ENCODE results near the gene ADAM11.
A peak's percentile ranks its signal among the peaks of the same experiment; 100 is the strongest.

ADAM11 gene

GRCh38 chr17:44733753-44734152 lies 25.0 kb upstream of the ADAM11 start:
- Histone ChIP-seq H3K9ac (ENCODE audit: low read length) (no peak overlapping the region), H2BK120ac (ENCODE audit: insufficient read depth, low read length, poor library complexity) (no peak overlapping the region), H3K79me2 (ENCODE audit: control insufficient read depth, insufficient read depth, low read length, poor library complexity) (no peaks in the 10 kb centered on the region), H3K9me3 (ENCODE audit: insufficient read depth, low read depth, low read length) (no peaks in the 10 kb centered on the region), H4K12ac (ENCODE audit: low read depth, low read length) (no peak overlapping the region), H4K91ac (ENCODE audit: low read depth, low read length) (no peak overlapping the region), H3K18ac (ENCODE audit: low read length) (no peak overlapping the region), H3K23ac (ENCODE audit: low read length) (no peak overlapping the region), H4K8ac (ENCODE audit: low read depth, low read length) (no peak overlapping the region), H3K79me1 (ENCODE audit: low read length) (no peaks in the 10 kb centered on the region), H3K27me3 (ENCODE audit: insufficient read depth, low read length) (no peaks in the 10 kb centered on the region), H2AFZ (ENCODE audit: insufficient read depth, low read length, poor library complexity) (no peak overlapping the region), H2BK5ac (ENCODE audit: low read depth, low read length, poor library complexity) (no peak overlapping the region), H3K4ac (ENCODE audit: low read depth, low read length) (no peak overlapping the region), H2AK5ac (ENCODE audit: low read length) (no peak overlapping the region), H3K4me3 (ENCODE audit: low read depth, low read length) (no peak overlapping the region), H3K36me3 (ENCODE audit: control insufficient read depth in 1 of 2, insufficient read depth in 2 of 2, low read length in 2 of 2) (peaks cover 28 to 39% of the 10 kb centered on the region in 2 experiments), H3K4me2 (ENCODE audit: low read length) (no peak overlapping the region), H3K27ac (ENCODE audit: low read depth, low read length) (no peak overlapping the region), H3K4me1 (ENCODE audit: control insufficient read depth in 1 of 2, insufficient read depth in 2 of 2, low read length in 2 of 2) (no peaks in the 10 kb centered on the region), H3K14ac (ENCODE audit: low read length) (no peak overlapping the region), H2BK12ac (ENCODE audit: low read length) (no peak overlapping the region)
- DNase-seq, result peak in 1 of 2 donors; percentile 35
- no CpG with 5 or more reads among the region's 5 CpGs for WGBS (ENCODE audit: extremely low coverage, insufficient coverage, insufficient read length)

- H2BK12ac ChIP-seq (ENCODE audit: low read length), result no peak overlapping the region
- H2AK5ac ChIP-seq (ENCODE audit: low read length), result no peak overlapping the region
- no peak for DNase-seq
- H4K8ac ChIP-seq (ENCODE audit: low read depth, low read length), result no peak overlapping the region
- H3K27me3 ChIP-seq (ENCODE audit: insufficient read depth, low read length), result no peaks in the 10 kb centered on the region
- H2BK5ac ChIP-seq (ENCODE audit: low read depth, low read length, poor library complexity), result no peak overlapping the region
- no peak overlapping the region for H3K9ac ChIP-seq (ENCODE audit: low read length)
- H3K4me2 ChIP-seq (ENCODE audit: low read length), result no peak overlapping the region
- no peak overlapping the region for H3K14ac ChIP-seq (ENCODE audit: low read length)
- peaks cover 28 to 40% of the 10 kb centered on the region in 2 experiments for H3K36me3 ChIP-seq (ENCODE audit: control insufficient read depth in 1 of 2, insufficient read depth in 2 of 2, low read length in 2 of 2)
- H3K4me1 ChIP-seq (ENCODE audit: control insufficient read depth in 1 of 2, insufficient read depth in 2 of 2, low read length in 2 of 2), result no peaks in the 10 kb centered on the region
- no peak overlapping the region for H2BK120ac ChIP-seq (ENCODE audit: insufficient read depth, low read length, poor library complexity)
- H3K4me3 ChIP-seq (ENCODE audit: low read depth, low read length), result no peak overlapping the region
- H3K27ac ChIP-seq (ENCODE audit: low read depth, low read length), result no peak overlapping the region
- no peaks in the 10 kb centered on the region for H3K79me2 ChIP-seq (ENCODE audit: control insufficient read depth, insufficient read depth, low read length, poor library complexity)
- H3K4ac ChIP-seq (ENCODE audit: low read depth, low read length), result no peak overlapping the region
- H3K9me3 ChIP-seq (ENCODE audit: insufficient read depth, low read depth, low read length), result no peaks in the 10 kb centered on the region
- H2AFZ ChIP-seq (ENCODE audit: insufficient read depth, low read length, poor library complexity), result no peak overlapping the region
- no peak overlapping the region for H3K23ac ChIP-seq (ENCODE audit: low read length)
- no CpG with 5 or more reads among the region's 2 CpGs for WGBS (ENCODE audit: extremely low coverage, insufficient coverage, insufficient read length)
- H3K79me1 ChIP-seq (ENCODE audit: low read length), result no peaks in the 10 kb centered on the region
- H4K12ac ChIP-seq (ENCODE audit: low read depth, low read length), result no peak overlapping the region
- no peak overlapping the region for H4K91ac ChIP-seq (ENCODE audit: low read depth, low read length)
- no peak overlapping the region for H3K18ac ChIP-seq (ENCODE audit: low read length)
These were observed 24.5 kb upstream of the ADAM11 start for GRCh38 chr17:44734272-44734671.

- Histone ChIP-seq H2BK12ac (ENCODE audit: low read length) (no peak overlapping the region), H3K4me3 (ENCODE audit: low read depth, low read length) (peak overlapping the region; percentile 36), H2AFZ (ENCODE audit: insufficient read depth, low read length, poor library complexity) (no peak overlapping the region), H3K79me1 (ENCODE audit: low read length) (no peaks in the 10 kb centered on the region), H3K79me2 (ENCODE audit: control insufficient read depth, insufficient read depth, low read length, poor library complexity) (no peaks in the 10 kb centered on the region), H3K9me3 (ENCODE audit: insufficient read depth, low read depth, low read length) (peaks cover 1% of the 10 kb centered on the region), H2AK5ac (ENCODE audit: low read length) (no peak overlapping the region), H3K4me2 (ENCODE audit: low read length) (no peak overlapping the region), H4K91ac (ENCODE audit: low read depth, low read length) (no peak overlapping the region), H3K9ac (ENCODE audit: low read length) (no peak overlapping the region), H3K23ac (ENCODE audit: low read length) (no peak overlapping the region), H4K8ac (ENCODE audit: low read depth, low read length) (no peak overlapping the region), H4K12ac (ENCODE audit: low read depth, low read length) (no peak overlapping the region), H3K18ac (ENCODE audit: low read length) (no peak overlapping the region), H3K27me3 (ENCODE audit: insufficient read depth, low read length) (no peaks in the 10 kb centered on the region), H3K4ac (ENCODE audit: low read depth, low read length) (no peak overlapping the region), H3K4me1 (ENCODE audit: control insufficient read depth in 1 of 2, insufficient read depth in 2 of 2, low read length in 2 of 2) (no peaks in the 10 kb centered on the region), H2BK120ac (ENCODE audit: insufficient read depth, low read length, poor library complexity) (no peak overlapping the region), H3K36me3 (ENCODE audit: control insufficient read depth in 1 of 2, insufficient read depth in 2 of 2, low read length in 2 of 2) (peaks cover 24 to 40% of the 10 kb centered on the region in 2 experiments), H3K27ac (ENCODE audit: low read depth, low read length) (no peak overlapping the region), H3K14ac (ENCODE audit: low read length) (no peak overlapping the region), H2BK5ac (ENCODE audit: low read depth, low read length, poor library complexity) (no peak overlapping the region)
- no CpG with 5 or more reads among the region's 12 CpGs for WGBS (ENCODE audit: extremely low coverage, insufficient coverage, insufficient read length)
- no peak for DNase-seq
These were observed 22.1 kb upstream of the ADAM11 start for GRCh38 chr17:44736551-44737240.

GRCh38 chr17:44738214-44738906 lies 20.4 kb upstream of the ADAM11 start:
- no peaks in the 10 kb centered on the region for H3K4me1 ChIP-seq (ENCODE audit: control insufficient read depth in 1 of 2, insufficient read depth in 2 of 2, low read length in 2 of 2)
- no peak overlapping the region for H2BK5ac ChIP-seq (ENCODE audit: low read depth, low read length, poor library complexity)
- H4K12ac ChIP-seq (ENCODE audit: low read depth, low read length), result no peak overlapping the region
- no peak overlapping the region for H3K14ac ChIP-seq (ENCODE audit: low read length)
- no peak for DNase-seq
- no peak overlapping the region for H3K18ac ChIP-seq (ENCODE audit: low read length)
- H3K9me3 ChIP-seq (ENCODE audit: insufficient read depth, low read depth, low read length), result peaks cover 1% of the 10 kb centered on the region
- H2AK5ac ChIP-seq (ENCODE audit: low read length), result no peak overlapping the region
- WGBS (ENCODE audit: extremely low coverage, insufficient coverage, insufficient read length), result no CpG with 5 or more reads among the region's 3 CpGs
- no peak overlapping the region for H2BK12ac ChIP-seq (ENCODE audit: low read length)
- H3K27me3 ChIP-seq (ENCODE audit: insufficient read depth, low read length), result no peaks in the 10 kb centered on the region
- H3K27ac ChIP-seq (ENCODE audit: low read depth, low read length), result no peak overlapping the region
- H2BK120ac ChIP-seq (ENCODE audit: insufficient read depth, low read length, poor library complexity), result no peak overlapping the region
- H4K91ac ChIP-seq (ENCODE audit: low read depth, low read length), result no peak overlapping the region
- no peak overlapping the region for H4K8ac ChIP-seq (ENCODE audit: low read depth, low read length)
- no peaks in the 10 kb centered on the region for H3K79me1 ChIP-seq (ENCODE audit: low read length)
- no peak overlapping the region for H3K4me2 ChIP-seq (ENCODE audit: low read length)
- H2AFZ ChIP-seq (ENCODE audit: insufficient read depth, low read length, poor library complexity), result no peak overlapping the region
- H3K79me2 ChIP-seq (ENCODE audit: control insufficient read depth, insufficient read depth, low read length, poor library complexity), result no peaks in the 10 kb centered on the region
- peak overlapping the region; percentile 39 for H3K9ac ChIP-seq (ENCODE audit: low read length)
- H3K4ac ChIP-seq (ENCODE audit: low read depth, low read length), result no peak overlapping the region
- H3K23ac ChIP-seq (ENCODE audit: low read length), result peak overlapping the region; percentile 37
- H3K36me3 ChIP-seq (ENCODE audit: control insufficient read depth in 1 of 2, insufficient read depth in 2 of 2, low read length in 2 of 2), result peaks cover 16 to 34% of the 10 kb centered on the region in 2 experiments
- H3K4me3 ChIP-seq (ENCODE audit: low read depth, low read length), result no peak overlapping the region

Data from trophoblast cell (in vitro differentiated cells and primary cell).